Measurements from ENCODE around the gene STMND1. TPM values are rescaled to one million over a fixed set of nuclear protein-coding genes. Genes with fewer than 3 reads are reported as not detected.

STMND1 gene
- total and polyA plus RNA-seq, 10 of the 15 experiments (the other 5 are each of a cell fraction or from before 2014, with no cell fraction given), result 0.15 TPM; not detected in 9

- no peak overlapping the region for H3K4me2 ChIP-seq (ENCODE audit: control insufficient read depth, insufficient read depth)
- DNase-seq (ENCODE audit: low read depth, low spot score), result no peak
- no peak overlapping the region for H3K9ac ChIP-seq (ENCODE audit: control insufficient read depth, insufficient read depth, low read length)
- no peaks in the 10 kb centered on the region for H3K36me3 ChIP-seq (ENCODE audit: control insufficient read depth in 2 of 2, insufficient read depth in 2 of 2, low read length in 1 of 2)
- no peaks in the 10 kb centered on the region for H3K27me3 ChIP-seq (replicated peaks in 1 of 2; ENCODE audit: control insufficient read depth in 2 of 2, insufficient read depth in 2 of 2, low read length in 1 of 2)
- BruUV-seq (replicated peaks), result no TSS peak
- ChIA-PET SMC1A (ENCODE audit: uncharacterized antibody, unreplicated experiment) (no interaction called here), POLR2A (no interaction called here), CTCF (no interaction called here), RAD21 (ENCODE audit: unreplicated experiment) (no interaction called here)
- in situ Hi-C loops (cut with MboI) (no loop called here), intact Hi-C loops (cut with micrococcal nuclease; ENCODE audit: unreplicated experiment) (no loop called here)
- ATAC-seq, result no peak
- H3K9me3 ChIP-seq (replicated peaks; ENCODE audit: control insufficient read depth, insufficient read depth, low read length), result no peaks in the 10 kb centered on the region
- 0% methylated on average over 2 of the region's 2 CpGs for WGBS (ENCODE audit: insufficient coverage, insufficient replicate concordance, low lambda C conversion rate, missing lambda C conversion rate)
- H3K79me2 ChIP-seq (ENCODE audit: control insufficient read depth, insufficient read depth, low read length), result no peaks in the 10 kb centered on the region
- no peaks in the 10 kb centered on the region for H4K20me1 ChIP-seq (ENCODE audit: control insufficient read depth, insufficient read depth)
- no peak overlapping the region for H3K4me3 ChIP-seq
- FAIRE-seq, result no peak
- no peaks in the 10 kb centered on the region for H3K4me1 ChIP-seq (ENCODE audit: control insufficient read depth, insufficient read depth, low read length)
- no peak overlapping the region for H3K27ac ChIP-seq (ENCODE audit: control insufficient read depth, insufficient read depth)
- no peak overlapping the region for H2AFZ ChIP-seq (ENCODE audit: control insufficient read depth, low read depth, low read length)
- TF ChIP-seq RUNX3 (IDR thresholded peaks at IDR 0.05; ENCODE audit: low read length) (no peak), MTA3 (IDR thresholded peaks at IDR 0.05; ENCODE audit: borderline replicate concordance, low read length) (no peak), BACH1 (IDR thresholded peaks at IDR 0.05; ENCODE audit: borderline replicate concordance) (no peak), HDAC6 (IDR thresholded peaks at IDR 0.05; ENCODE audit: unreplicated experiment) (no peak), IRF5 (IDR thresholded peaks at IDR 0.05; ENCODE audit: borderline replicate concordance) (no peak), MTA2 (IDR thresholded peaks at IDR 0.05; ENCODE audit: low read depth) (no peak), NFXL1 (IDR thresholded peaks at IDR 0.05; ENCODE audit: borderline replicate concordance) (no peak), ASH2L (IDR thresholded peaks at IDR 0.05; ENCODE audit: borderline replicate concordance, low read depth) (no peak), TCF3 (IDR thresholded peaks at IDR 0.05; ENCODE audit: borderline replicate concordance, insufficient read depth, low read depth, low read length) (no peak), HCFC1 (IDR thresholded peaks at IDR 0.05; ENCODE audit: low read length) (no peak), CBX3 (IDR thresholded peaks at IDR 0.05; ENCODE audit: borderline replicate concordance, low read depth) (no peak), CEBPZ (IDR thresholded peaks at IDR 0.05; ENCODE audit: low read depth, low read length) (no peak), MEF2B (IDR thresholded peaks at IDR 0.05; ENCODE audit: partially characterized antibody, poor library complexity, severe bottlenecking) (no peak)
- TF ChIP-seq, protein P1, sequence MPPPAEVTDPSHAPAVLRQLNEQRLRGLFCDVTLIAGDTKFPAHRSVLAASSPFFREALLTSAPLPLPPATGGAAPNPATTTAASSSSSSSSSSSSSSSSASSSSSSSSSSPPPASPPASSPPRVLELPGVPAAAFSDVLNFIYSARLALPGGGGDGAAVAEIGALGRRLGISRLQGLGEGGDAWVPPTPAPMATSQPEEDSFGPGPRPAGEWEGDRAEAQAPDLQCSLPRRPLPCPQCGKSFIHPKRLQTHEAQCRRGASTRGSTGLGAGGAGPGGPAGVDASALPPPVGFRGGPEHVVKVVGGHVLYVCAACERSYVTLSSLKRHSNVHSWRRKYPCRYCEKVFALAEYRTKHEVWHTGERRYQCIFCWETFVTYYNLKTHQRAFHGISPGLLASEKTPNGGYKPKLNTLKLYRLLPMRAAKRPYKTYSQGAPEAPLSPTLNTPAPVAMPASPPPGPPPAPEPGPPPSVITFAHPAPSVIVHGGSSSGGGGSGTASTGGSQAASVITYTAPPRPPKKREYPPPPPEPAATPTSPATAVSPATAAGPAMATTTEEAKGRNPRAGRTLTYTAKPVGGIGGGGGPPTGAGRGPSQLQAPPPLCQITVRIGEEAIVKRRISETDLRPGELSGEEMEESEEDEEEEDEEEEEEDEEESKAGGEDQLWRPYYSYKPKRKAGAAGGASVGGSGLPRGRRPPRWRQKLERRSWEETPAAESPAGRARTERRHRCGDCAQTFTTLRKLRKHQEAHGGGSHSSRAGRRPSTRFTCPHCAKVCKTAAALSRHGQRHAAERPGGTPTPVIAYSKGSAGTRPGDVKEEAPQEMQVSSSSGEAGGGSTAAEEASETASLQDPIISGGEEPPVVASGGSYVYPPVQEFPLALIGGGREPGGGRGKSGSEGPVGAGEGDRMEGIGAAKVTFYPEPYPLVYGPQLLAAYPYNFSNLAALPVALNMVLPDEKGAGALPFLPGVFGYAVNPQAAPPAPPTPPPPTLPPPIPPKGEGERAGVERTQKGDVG (CRISPR knock-in tag; IDR thresholded peaks at IDR 0.05), result no peak
- TF ChIP-seq, protein P2, sequence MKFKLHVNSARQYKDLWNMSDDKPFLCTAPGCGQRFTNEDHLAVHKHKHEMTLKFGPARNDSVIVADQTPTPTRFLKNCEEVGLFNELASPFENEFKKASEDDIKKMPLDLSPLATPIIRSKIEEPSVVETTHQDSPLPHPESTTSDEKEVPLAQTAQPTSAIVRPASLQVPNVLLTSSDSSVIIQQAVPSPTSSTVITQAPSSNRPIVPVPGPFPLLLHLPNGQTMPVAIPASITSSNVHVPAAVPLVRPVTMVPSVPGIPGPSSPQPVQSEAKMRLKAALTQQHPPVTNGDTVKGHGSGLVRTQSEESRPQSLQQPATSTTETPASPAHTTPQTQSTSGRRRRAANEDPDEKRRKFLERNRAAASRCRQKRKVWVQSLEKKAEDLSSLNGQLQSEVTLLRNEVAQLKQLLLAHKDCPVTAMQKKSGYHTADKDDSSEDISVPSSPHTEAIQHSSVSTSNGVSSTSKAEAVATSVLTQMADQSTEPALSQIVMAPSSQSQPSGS (IDR thresholded peaks at IDR 0.05; ENCODE audit: low read length), result no peak
Observed at GRCh38 chr6:17116117-17116440, 14.2 kb downstream of the STMND1 start.

Measured in GM12878 (cell line).